Neural crest cell (in vitro differentiated cells): ENCODE measurements around the gene CBLB. TPM values are rescaled to one million over a fixed set of nuclear protein-coding genes. Genes with fewer than 3 reads are reported as not detected.

ENCODE experiments used
- DNase-seq: peaks from one replicate; pipeline ENCODE4 v3.0.0; 2021; ENCODE audit warnings: low read depth, mixed read lengths, low spot score
- H3K27ac Mint-ChIP-seq: one replicate; pipeline ENCODE4 v1.8.0; 2021; ENCODE audit warnings: mild to moderate bottlenecking, mixed read lengths; ENCODE audit not compliant: unreplicated experiment
- H3K27me3 Mint-ChIP-seq: 2 replicates; pipeline ENCODE4 v1.8.0; 2021; ENCODE audit warnings: low read depth, mild to moderate bottlenecking, mixed read lengths
- H3K36me3 Mint-ChIP-seq: 2 replicates; pipeline ENCODE4 v1.8.0; 2021; ENCODE audit warnings: low read depth, mild to moderate bottlenecking, mixed read lengths
- H3K4me1 Mint-ChIP-seq: 2 replicates; pipeline ENCODE4 v1.8.0; 2021; ENCODE audit warnings: mixed read lengths
- H3K4me3 Mint-ChIP-seq: one replicate; pipeline ENCODE4 v1.8.0; 2021; ENCODE audit warnings: mild to moderate bottlenecking, mixed read lengths
- H3K9me3 Mint-ChIP-seq: 2 replicates; pipeline ENCODE4 v1.8.0; 2021; ENCODE audit warnings: mixed read lengths
- total RNA-seq: library from RNA; stranded (reverse); gene quantifications from 2 replicates; pipeline ENCODE4 v1.2.1, GENCODE V29; 2021
- TF ChIP-seq, protein P1 (sequence below): fragments of 200-600 bp; sonication (generic); conservative IDR thresholded peaks from 2 replicates; pipeline ENCODE4 v1.5.0; 2021; ENCODE audit warnings: antibody characterized with exemption, mild to moderate bottlenecking

Gene CBLB
- total RNA-seq, 1 donor from 2014 or later, result 32.3 TPM

DNA sequence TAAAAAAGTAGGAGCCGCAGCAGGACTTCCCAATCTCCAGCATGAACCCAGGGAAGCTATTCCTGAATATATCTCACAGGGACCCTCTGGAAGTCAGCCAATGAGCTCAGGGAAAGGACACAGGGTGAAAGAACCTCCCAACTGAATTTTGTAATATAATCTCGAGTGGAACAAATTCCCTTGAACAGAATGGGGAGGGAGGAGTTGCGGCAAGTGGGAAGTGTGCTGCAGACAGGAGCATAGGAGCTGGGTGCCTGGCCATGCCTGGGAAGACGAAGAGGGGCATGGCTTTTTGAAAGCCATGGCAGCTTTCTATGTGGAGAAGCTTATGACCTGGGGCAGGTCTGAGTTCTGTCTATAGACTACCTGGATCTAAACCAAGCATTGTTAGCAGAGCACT lies 98.4 kb downstream of the CBLB start:
- Mint-ChIP-seq H3K9me3 (peaks cover 2% of the 10 kb centered on the region), H3K4me3 (no peak overlapping the region), H3K4me1 (peaks cover 9% of the 10 kb centered on the region), H3K27ac (no peak overlapping the region), H3K27me3 (no peaks in the 10 kb centered on the region), H3K36me3 (peaks cover 15% of the 10 kb centered on the region)
- TF ChIP-seq, protein P1, sequence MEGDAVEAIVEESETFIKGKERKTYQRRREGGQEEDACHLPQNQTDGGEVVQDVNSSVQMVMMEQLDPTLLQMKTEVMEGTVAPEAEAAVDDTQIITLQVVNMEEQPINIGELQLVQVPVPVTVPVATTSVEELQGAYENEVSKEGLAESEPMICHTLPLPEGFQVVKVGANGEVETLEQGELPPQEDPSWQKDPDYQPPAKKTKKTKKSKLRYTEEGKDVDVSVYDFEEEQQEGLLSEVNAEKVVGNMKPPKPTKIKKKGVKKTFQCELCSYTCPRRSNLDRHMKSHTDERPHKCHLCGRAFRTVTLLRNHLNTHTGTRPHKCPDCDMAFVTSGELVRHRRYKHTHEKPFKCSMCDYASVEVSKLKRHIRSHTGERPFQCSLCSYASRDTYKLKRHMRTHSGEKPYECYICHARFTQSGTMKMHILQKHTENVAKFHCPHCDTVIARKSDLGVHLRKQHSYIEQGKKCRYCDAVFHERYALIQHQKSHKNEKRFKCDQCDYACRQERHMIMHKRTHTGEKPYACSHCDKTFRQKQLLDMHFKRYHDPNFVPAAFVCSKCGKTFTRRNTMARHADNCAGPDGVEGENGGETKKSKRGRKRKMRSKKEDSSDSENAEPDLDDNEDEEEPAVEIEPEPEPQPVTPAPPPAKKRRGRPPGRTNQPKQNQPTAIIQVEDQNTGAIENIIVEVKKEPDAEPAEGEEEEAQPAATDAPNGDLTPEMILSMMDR, result no peak
- DNase-seq, result no peak

DNA sequence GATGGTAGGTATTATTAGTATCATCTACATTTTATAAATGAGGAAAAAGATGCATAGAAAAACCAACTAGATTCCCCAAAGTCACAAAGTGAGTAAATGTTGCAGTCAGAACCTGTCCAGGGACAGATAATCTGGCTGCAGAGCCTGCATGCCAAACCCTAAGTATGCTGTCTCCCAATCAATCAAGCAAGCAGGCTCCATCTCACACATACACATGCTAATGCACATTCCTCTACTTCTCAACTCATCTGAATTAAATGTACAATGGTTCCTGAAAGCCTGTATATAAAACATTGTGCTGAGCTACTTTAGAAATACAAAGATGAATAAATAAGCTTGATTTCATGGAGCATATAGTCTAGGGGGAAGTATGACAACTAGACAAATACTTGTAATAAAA lies 101.0 kb downstream of the CBLB start:
- Mint-ChIP-seq H3K4me3 (no peak overlapping the region), H3K36me3 (peaks cover 24% of the 10 kb centered on the region)

DNA sequence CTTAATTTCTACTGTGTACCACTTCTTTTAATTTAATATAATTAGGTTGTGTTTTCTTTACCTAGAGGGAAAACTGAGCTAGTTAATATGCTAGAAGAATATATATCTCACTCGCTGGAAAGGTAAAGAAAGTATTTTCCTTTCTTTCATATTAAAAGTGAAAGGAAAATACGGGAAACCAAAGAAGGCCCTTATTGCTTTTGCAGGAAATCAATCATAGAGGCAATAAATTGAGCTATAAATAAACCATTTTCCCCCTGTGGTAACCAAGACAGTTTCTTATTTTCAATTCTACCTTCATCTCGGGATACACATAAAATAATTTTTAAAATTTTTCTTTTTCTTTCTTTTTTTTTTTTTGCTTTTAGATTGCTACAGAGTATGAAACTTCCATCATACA lies 101.6 kb downstream of the CBLB start:
- no peak overlapping the region for H3K27ac Mint-ChIP-seq
- TF ChIP-seq, protein P1, result no peak
- DNase-seq, result no peak
- peaks cover 2% of the 10 kb centered on the region for H3K9me3 Mint-ChIP-seq
- H3K27me3 Mint-ChIP-seq, result no peaks in the 10 kb centered on the region
- H3K4me3 Mint-ChIP-seq, result no peak overlapping the region
- H3K36me3 Mint-ChIP-seq, result peaks cover 25% of the 10 kb centered on the region
- H3K4me1 Mint-ChIP-seq, result peaks cover 5% of the 10 kb centered on the region

More for the DNA sequence above, 101.0 kb downstream of the CBLB start:
- H3K4me1 Mint-ChIP-seq, result peaks cover 5% of the 10 kb centered on the region
- H3K27me3 Mint-ChIP-seq, result no peaks in the 10 kb centered on the region
- no peak for DNase-seq
- no peak overlapping the region for H3K27ac Mint-ChIP-seq
- H3K9me3 Mint-ChIP-seq, result peaks cover 2% of the 10 kb centered on the region
- TF ChIP-seq, protein P1, result no peak

DNA sequence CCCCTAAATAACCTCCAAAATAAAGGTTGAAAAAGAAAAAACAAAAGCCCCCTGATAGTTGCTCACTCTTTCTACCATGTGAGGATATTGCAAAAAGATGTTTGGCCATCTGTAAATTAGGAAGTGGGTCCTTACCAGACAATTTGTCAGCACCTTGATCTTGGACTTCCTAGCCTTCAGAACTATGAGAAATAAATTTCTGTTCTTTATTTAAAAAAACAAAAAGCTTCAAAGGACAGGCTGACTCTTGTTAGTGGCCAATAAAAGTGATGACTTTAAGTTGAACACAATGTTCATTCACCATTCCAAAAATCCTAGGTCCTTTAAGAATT lies 103.5 kb downstream of the CBLB start:
- TF ChIP-seq, protein P1, result no peak
- H3K4me3 Mint-ChIP-seq, result no peak overlapping the region
- H3K27ac Mint-ChIP-seq, result no peak overlapping the region
- H3K36me3 Mint-ChIP-seq, result peaks cover 30% of the 10 kb centered on the region
- no peaks in the 10 kb centered on the region for H3K27me3 Mint-ChIP-seq
- H3K9me3 Mint-ChIP-seq, result peaks cover 9% of the 10 kb centered on the region
- H3K4me1 Mint-ChIP-seq, result peaks cover 5% of the 10 kb centered on the region
- no peak for DNase-seq

DNA sequence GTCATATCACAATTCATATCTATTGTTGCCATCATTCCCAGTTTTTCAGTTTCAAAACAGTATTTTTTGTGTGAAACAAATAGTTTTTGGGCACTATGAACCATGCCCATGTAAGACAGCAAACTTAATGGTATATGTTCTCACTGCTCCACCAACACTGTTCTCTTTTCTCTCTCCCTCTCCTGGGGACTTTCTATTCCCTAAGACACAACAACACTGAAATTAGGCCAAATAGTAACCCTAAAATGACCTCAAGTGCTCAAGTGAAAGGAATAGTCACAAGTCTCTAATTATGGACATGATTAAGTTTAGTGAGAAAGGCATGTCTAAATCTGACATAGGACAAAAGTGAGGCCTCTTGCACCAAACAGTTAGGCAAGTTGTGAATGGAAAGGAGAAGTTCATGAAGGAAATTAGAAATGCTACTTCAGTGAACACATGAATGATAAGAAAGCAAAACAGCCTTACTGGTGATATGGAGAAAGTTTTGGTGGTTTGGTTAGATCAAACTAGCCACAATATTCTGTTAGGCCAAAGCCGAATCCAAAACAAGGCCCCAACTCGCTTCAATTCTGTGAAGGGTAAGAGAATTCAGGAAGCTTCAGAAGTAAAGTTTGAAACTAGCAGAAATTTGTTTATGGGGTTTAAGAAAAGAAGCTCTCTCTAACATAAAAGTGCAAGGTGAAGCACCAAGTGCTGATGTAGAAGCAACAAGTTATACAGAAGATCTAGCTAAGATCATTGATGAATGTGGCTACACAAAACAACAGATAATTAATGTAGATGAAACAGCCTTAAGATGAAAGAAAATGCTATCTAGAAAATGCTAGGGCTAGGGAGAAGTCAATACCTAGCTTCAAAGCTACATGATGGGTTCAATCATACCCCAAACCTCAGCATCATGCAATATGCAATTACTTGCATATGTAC lies 104.2 kb downstream of the CBLB start:
- DNase-seq, result no peak
- peaks cover 5% of the 10 kb centered on the region for H3K4me1 Mint-ChIP-seq
- H3K27me3 Mint-ChIP-seq, result no peaks in the 10 kb centered on the region
- H3K9me3 Mint-ChIP-seq, result peaks cover 9% of the 10 kb centered on the region
- H3K36me3 Mint-ChIP-seq, result peaks cover 30% of the 10 kb centered on the region
- no peak overlapping the region for H3K4me3 Mint-ChIP-seq
- TF ChIP-seq, protein P1, result no peak
- no peak overlapping the region for H3K27ac Mint-ChIP-seq
